Measurements from ENCODE around the gene ITPKC.
"Not testable (repeated sequence)": the region's sequence is repeated elsewhere in the genome, so short reads cannot be mapped to it uniquely, and the experiment has no call there.

ITPKC gene

GRCh38 chr19:40717880-40718773, 1.2 kb downstream of the ITPKC start:
- no peak for DNase-seq

GRCh38 chr19:40718774-40719391, 2.0 kb downstream of the ITPKC start:
- DNase-seq, result peak; percentile 56

GRCh38 chr19:40719414-40719894, 2.5 kb downstream of the ITPKC start:
- DNase-seq, result no peak

GRCh38 chr19:40721140-40721486, 4.2 kb downstream of the ITPKC start:
- no peak for DNase-seq

GRCh38 chr19:40721936-40722661, 5.2 kb downstream of the ITPKC start:
- no peak for DNase-seq

- DNase-seq, result no peak
Observed at GRCh38 chr19:40723661-40724254, 6.8 kb downstream of the ITPKC start.

- DNase-seq, result no peak
Observed at GRCh38 chr19:40724315-40724714, 7.4 kb downstream of the ITPKC start.

GRCh38 chr19:40724855-40725254, 7.9 kb downstream of the ITPKC start:
- DNase-seq, result no peak

GRCh38 chr19:40726279-40726678, 9.4 kb downstream of the ITPKC start:
- DNase-seq, result no peak

GRCh38 chr19:40730065-40730464, 13.2 kb downstream of the ITPKC start:
- not testable (repeated sequence) for DNase-seq

- not testable (repeated sequence) for DNase-seq
Observed at GRCh38 chr19:40732304-40732703, 15.4 kb downstream of the ITPKC start.

- DNase-seq, result no peak
Observed at GRCh38 chr19:40733149-40733548, 16.2 kb downstream of the ITPKC start.

GRCh38 chr19:40735013-40735771, 18.3 kb downstream of the ITPKC start:
- DNase-seq, result no peak

- DNase-seq, result no peak
Observed at GRCh38 chr19:40736661-40737060, 19.7 kb downstream of the ITPKC start.

- DNase-seq, result no peak
Observed at GRCh38 chr19:40737102-40737644, 20.3 kb downstream of the ITPKC start.

GRCh38 chr19:40739030-40739839, 22.3 kb downstream of the ITPKC start:
- DNase-seq, result no peak

- no peak for DNase-seq
Observed at GRCh38 chr19:40739871-40740703, 23.2 kb downstream of the ITPKC start.

- DNase-seq, result no peak
Observed at GRCh38 chr19:40740747-40741146, 23.8 kb downstream of the ITPKC start.

- DNase-seq, result no peak
Observed at GRCh38 chr19:40741527-40742390, 24.8 kb downstream of the ITPKC start.
